CD4-positive, alpha-beta T cell treated with Interleukin-2 at 100 ng/mL for 4 hours (primary cell): ENCODE data around the gene WDR18.

Source experiments
- DNase-seq: peaks from one replicate; pipeline ENCODE4 v3.0.0-alpha.2; 2020; ENCODE audit warnings: low spot score

WDR18 gene

DNA sequence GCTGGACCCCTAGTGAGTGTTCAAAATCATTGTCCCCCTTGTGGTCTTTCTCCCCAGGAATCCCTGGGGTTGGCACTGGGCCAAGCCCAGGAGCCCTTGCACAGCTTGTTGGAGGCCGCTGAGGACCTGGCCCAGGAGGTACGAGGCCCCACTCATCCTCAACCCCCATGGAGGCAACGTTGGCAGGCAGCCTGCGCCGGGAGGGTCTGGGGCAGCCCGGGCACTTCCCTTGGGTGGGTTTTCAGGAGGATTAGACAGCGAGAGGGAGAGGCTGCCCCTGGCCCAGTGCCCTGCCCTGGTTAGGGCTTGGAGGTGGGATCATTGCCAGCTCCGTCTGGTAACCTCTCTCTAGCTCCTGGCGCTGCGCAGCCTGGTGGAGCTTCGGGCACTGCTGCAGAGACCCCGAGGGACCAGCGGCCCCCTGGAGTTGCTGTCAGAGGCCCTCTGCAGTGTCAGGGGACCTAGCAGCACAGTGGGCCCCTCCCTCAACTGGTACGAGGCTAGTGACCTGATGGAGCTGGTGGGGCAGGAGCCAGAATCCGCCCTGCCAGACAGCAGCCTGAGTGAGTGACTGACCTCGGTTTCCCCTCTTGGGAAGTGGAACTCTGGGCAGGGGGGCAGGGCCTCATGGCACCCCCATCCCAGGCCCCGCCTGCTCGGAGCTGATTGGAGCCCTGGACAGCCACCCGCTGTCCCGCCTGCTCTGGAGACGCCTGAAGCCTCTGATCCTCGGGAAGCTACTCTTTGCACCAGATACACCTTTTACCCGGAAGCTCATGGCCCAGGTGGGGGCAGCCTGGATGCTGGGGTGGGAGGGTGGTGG lies 58.8 kb downstream of the WDR18 start:
- no peak for DNase-seq
